GM12874 (cell line): ENCODE data around the gene NIPAL3.

Experiments
- CTCF ChIP-seq: IDR thresholded peaks from 2 replicates; pipeline ENCODE4 v1.5.1; 2011; ENCODE audit warnings: low read depth, mild to moderate bottlenecking, control low read depth, low read length, moderate library complexity; ENCODE audit not compliant: insufficient read depth

The NIPAL3 gene

GRCh38 chr1:24451746-24452145 is 36.1 kb downstream of the NIPAL3 start:
- no peak for TF ChIP-seq CTCF

- TF ChIP-seq CTCF: no peak
Observed at GRCh38 chr1:24452922-24453485, 37.4 kb downstream of the NIPAL3 start.

- no peak for TF ChIP-seq CTCF
Observed at GRCh38 chr1:24454673-24455072, 39.1 kb downstream of the NIPAL3 start.

- TF ChIP-seq CTCF: no peak
Observed at GRCh38 chr1:24455272-24455671, 39.7 kb downstream of the NIPAL3 start.

GRCh38 chr1:24457866-24458265 is 42.3 kb downstream of the NIPAL3 start:
- no peak for TF ChIP-seq CTCF

GRCh38 chr1:24459551-24460266 is 44.1 kb downstream of the NIPAL3 start:
- TF ChIP-seq CTCF: no peak

GRCh38 chr1:24463776-24464735 is 48.5 kb downstream of the NIPAL3 start:
- no peak for TF ChIP-seq CTCF
